ENCODE results near the gene HCN2.

Gene HCN2

GRCh38 chr19:571566-571974, 18.1 kb upstream of the HCN2 start:
- DNase-seq (ENCODE audit: low spot score): no peak

- peak; percentile 100 for DNase-seq (ENCODE audit: low spot score)
These were observed 17.4 kb upstream of the HCN2 start, which contains the start of gene BSG for GRCh38 chr19:572140-572742. Gene BSG, plus strand, starts transcription at chr19:572596. Its CDS starts 39 bp downstream, at chr19:572635.

DNA sequence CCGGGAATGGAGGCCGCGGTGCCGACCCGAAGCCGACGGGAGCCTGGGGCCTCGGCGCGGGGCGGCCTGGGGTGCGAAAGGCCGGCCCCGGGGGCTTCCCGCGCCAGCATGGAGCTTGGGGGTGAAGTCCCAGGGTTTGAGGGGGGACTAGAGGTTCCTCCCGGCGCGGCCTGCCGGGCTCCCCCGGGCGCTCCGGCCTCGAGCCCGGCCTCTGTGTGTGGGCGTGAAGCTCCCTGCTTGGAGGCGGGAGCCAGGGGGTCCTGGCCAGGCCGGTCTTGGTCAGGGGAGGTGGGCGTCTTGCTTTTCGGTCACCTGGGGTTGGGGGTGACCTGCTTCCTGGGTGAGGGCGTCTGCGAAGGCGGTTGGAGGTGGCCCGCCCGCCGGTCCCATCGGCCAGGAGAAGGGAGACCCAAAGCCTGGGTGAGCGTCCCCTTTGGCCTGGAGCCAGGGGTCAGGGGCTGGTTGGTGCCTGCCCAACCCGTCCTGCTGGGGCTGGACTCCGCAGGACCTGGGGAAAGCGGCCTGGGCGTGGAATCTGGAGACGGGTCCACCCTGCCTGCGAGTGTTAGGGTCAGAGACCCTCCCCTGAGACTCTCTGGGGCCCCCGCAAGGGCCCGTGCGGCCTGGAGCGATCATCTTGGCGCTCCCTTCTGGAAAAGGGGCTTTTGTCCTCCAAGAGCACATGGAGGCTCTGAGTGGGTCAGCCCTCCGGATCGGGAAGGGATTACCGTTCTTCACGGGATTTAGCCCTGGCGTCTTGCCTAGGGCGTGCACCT, 16.8 kb upstream of the HCN2 start:
- peak; percentile 77 for DNase-seq (ENCODE audit: low spot score)

GRCh38 chr19:573519-573825, 16.2 kb upstream of the HCN2 start:
- no peak for DNase-seq (ENCODE audit: low spot score)

DNA sequence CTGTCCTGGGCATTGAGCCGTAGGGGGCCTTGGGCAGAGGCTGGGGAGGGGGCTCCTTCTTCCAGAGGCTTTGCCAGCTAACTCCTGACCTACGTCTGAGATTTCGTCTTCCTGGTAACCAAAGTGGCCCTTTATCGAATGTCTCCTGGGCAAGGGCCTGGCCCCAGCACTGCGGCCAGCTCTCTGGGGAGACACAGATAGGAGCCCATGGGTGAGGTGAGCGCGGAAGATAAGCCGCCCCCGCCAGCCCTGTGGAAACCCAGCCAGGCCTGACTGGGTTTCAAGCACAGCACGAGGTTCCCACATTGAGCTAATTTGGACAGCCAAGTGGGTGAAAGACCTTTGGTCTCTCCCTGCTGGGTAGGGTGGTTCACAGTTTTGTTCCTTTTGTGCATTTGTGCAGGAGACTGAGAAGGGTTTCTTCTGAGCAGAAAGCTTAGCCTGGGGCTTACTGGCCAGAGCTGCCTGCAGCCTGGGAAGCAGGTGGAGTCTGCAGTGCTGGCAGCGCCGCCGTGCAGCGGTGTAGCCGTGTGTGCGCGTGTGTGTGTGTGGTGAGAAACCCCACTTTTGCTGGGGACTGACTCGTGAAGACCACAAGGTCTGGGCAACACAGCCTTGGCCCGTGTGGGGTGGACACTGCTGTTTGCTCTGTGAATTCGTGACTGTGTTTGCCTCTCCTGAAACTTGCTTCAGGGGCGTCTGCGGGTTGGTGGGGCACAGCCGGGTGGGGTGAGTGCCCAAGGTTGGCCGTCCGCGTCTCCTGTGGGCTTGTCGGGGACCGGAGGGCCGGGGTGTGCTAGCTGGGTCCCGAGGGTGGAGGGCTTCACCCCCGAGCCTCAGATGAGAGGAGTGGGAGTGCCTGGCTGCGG, 14.8 kb upstream of the HCN2 start:
- peak; percentile 91 for DNase-seq (ENCODE audit: low spot score)

DNA sequence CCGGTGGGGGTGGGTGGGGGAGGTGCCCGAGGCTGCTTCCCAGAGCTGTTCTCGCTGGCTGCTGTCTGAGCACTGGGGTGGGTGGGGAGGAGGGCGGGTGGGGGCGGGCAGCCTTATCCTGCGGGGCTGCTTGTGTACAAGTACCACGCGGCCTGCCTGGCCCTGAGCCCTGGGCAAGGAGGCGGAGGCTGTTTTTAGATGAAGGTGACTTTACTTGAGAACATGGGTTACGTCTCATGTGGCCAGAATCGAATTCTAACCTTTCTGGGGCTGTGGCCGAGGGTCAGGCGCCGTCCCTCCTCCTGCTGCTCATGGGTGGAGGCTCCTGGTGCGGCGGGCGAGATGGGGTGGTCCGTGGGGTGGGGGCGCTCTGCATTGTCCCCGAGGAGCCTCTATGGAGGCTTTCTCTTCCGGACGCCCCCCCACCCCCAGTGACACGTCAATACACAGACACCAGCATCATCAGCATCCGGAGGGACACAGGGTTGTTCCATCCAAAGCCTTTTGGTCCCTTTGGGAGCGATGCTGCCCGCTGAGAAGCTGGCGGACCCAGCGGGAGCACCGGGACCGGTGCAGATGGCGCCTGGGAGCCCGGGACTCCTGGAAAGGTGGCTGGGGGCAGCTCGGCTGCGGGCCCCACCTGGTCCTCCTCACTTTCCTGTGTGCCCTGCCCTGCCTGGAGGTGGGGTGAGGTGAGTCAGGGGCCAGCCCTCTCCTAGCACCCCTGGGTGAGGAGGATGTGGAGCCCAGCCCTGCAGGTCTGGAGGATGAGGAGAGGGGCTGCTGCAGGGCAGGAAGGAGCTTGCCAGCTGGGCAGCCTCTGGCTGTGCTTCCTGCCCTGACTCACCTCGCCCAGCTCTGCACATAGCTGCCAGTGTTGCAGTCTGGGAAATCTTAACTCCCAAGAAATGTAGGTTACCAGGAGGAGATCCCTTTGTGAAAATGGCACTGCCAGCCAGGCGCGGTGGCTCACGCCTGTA, 13.9 kb upstream of the HCN2 start:
- DNase-seq (ENCODE audit: low spot score): peak; percentile 87

DNA sequence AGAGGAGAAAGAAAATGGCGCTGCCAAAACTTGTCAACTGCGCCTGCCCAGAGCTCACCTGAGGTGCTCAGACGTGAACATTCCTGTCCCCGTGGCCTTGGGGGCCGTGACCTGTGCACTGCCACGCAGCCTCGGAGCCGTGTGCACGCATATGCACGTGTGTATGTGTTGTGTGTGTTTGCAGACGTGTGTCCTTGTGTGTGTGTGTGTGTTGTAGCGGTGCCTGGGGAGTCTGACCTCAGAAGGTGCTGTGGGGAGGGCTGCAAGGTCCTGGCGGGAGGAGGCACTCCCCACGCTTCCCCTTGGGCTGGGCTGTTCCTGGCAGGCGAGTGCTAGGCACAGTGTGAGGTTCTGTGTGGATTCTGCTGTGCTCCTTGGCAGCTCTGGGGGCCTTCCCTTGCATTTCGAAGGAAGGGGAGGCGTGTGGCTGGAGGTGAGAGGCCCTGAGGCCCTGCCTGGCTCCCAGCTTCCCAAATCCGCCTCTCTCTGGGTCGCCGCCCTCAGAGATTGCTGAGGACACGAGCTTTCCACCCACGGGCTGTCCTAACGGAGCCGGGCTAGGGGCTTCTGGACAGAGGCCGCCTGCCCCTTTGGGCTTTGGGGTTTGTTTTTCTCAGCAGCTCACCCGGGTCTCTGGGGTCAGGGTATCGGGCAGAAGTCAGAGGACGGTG, 12.8 kb upstream of the HCN2 start:
- peak; percentile 25 for DNase-seq (ENCODE audit: low spot score)

GRCh38 chr19:577439-578392, 12.0 kb upstream of the HCN2 start:
- DNase-seq (ENCODE audit: low spot score): peak; percentile 19

DNA sequence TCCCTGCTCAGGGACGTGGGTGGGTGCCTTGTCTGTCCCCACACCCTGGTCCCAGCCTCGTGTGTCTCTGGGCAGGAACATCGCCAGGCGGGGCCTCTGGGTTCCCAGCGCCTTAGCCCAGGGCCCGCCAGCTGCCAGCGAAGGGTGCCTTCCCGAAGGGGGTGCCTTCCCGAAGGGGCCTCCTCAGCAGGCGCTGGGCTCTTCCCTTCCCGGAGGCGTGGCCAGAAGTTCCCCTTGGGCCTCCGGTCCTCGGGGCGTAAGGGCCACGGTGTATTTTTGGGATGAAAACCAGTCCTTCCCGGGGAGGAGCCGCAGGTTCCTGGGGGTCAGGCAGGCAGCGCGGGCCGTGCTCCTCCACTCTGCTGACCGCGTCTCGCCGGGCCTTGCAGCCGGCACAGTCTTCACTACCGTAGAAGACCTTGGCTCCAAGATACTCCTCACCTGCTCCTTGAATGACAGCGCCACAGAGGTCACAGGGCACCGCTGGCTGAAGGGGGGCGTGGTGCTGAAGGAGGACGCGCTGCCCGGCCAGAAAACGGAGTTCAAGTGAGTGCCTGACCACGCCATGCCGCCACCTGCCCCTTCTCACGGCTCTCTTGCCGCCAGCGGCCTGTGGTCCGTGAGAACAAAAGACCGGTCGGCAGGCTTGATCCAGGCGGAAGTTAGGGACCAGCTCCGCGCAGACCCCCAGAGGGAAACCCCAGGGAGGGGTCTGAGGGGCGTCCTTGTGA, 10.4 kb upstream of the HCN2 start:
- DNase-seq (ENCODE audit: low spot score): no peak

- no peak for DNase-seq (ENCODE audit: low spot score)
These were observed 9.9 kb upstream of the HCN2 start for GRCh38 chr19:579842-580155.

DNA sequence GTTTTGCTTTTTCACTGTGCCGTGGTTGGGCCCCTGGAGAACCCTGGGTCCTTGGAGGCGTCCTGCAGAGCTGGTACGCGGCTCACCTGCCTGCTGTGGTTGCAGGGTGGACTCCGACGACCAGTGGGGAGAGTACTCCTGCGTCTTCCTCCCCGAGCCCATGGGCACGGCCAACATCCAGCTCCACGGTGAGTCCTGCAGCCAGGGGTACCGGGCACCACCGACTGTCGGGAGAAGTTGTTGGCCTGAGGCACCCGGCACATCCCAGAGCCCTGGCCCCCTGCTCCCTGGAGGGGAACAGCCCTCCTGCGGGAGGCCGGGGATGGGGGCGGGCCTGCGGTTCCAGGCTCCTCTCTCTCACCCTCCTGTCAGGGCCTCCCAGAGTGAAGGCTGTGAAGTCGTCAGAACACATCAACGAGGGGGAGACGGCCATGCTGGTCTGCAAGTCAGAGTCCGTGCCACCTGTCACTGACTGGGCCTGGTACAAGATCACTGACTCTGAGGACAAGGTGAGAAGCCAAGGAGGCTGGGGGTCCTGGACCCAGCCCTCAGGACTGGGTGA, 9.3 kb upstream of the HCN2 start:
- DNase-seq (ENCODE audit: low spot score): no peak

DNA sequence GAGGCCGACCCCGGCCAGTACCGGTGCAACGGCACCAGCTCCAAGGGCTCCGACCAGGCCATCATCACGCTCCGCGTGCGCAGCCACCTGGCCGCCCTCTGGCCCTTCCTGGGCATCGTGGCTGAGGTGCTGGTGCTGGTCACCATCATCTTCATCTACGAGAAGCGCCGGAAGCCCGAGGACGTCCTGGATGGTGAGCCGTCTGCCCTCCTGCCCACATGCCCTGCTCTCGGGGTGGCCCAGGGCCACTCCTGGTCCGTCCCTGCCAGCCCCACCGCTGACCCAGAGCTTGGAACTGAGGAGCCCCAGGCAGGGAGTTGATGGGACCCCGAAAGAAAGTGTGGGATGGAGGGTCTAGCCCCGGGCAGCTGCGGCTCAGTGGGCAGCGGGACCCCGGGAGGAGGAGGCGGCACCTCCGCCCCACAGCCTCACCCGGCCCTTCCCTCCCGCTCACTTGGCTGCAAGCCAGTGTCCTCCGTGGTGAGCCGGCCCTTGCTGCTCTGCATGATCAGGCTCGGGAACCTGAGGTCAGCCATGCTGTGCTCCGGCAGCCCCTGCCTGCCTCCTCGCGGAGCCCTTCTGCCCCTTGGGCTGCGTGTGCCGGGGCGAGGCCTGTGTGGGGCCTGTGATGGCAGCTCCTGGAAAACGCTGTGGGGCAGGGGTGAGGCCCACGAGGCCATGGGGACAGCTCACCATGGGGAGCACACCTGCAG, 8.1 kb upstream of the HCN2 start:
- DNase-seq (ENCODE audit: low spot score): peak; percentile 31

- no peak for DNase-seq (ENCODE audit: low spot score)
These were observed 7.0 kb upstream of the HCN2 start for GRCh38 chr19:582497-583197.

DNA sequence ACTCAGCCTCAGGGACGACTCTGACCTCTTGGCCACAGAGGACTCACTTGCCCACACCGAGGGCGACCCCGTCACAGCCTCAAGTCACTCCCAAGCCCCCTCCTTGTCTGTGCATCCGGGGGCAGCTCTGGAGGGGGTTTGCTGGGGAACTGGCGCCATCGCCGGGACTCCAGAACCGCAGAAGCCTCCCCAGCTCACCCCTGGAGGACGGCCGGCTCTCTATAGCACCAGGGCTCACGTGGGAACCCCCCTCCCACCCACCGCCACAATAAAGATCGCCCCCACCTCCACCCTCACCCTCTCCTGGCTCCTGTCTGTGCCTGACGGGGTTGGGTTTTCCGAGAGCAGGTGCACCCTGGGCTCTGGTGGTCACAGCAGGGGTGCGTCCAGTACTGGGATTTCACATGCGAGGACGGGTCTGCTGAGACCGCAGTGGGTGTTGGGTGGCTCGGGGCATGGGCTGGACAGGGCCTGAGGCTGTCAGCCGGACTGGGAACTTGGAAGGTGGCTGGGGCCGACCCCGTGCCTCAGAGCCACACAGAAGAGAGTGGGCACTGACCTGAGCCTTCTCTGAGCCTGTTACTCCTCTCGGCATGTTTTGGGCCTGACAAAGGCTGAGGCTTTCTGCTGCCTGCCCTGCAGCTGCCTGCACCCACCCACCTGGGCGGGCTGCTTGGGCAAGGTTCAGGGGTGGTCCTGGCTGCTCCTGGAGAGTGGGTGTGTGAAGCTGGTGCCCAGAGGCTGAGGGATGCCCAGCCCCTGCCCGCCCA, 6.3 kb upstream of the HCN2 start:
- no peak for DNase-seq (ENCODE audit: low spot score)

- no peak for DNase-seq (ENCODE audit: low spot score)
These were observed 5.8 kb upstream of the HCN2 start for GRCh38 chr19:583968-584239.

GRCh38 chr19:584240-585001, 5.3 kb upstream of the HCN2 start:
- peak; percentile 80 for DNase-seq (ENCODE audit: low spot score)

GRCh38 chr19:585146-585545, 4.5 kb upstream of the HCN2 start:
- DNase-seq (ENCODE audit: low spot score): peak; percentile 37

Data from hematopoietic multipotent progenitor cell treated with erythropoietin and hydrocortisone succinate and interleukin-3 and kit ligand, for 17 days (in vitro differentiated cells).